Adrenal gland (tissue), 12 donors: ENCODE results near the gene MKKS. TPM values are rescaled to one million over a fixed set of nuclear protein-coding genes. Genes with fewer than 3 reads are reported as not detected.

Experiments used
- DNase-seq, 7 donors: peaks; one replicate each; pipeline ENCODE4 v3.0.0-alpha.2; 2019 to 2020
- H3K27ac ChIP-seq, 5 donors: fragments of 200-600 bp; sonication (generic) in 4 of 5; 1 replicate in 3 of 5; 2 replicates in 2 of 5; pipeline versions ENCODE4 v1.5.1 to v1.8.0; 2016 to 2020; ENCODE audit warnings: mild to moderate bottlenecking in 1 of 5
- H3K27me3 ChIP-seq: fragments of 200-600 bp; 2 replicates; pipeline ENCODE4 v1.8.0; 2021
- H3K36me3 ChIP-seq, 2 donors: fragments of 200-600 bp; replicated peaks in 1 of 2; 1 replicate in 1 of 2; 2 replicates in 1 of 2; pipeline versions ENCODE4 v1.5.1 to v1.8.0; 2018 to 2022
- H3K4me1 ChIP-seq, 2 donors: fragments of 200-600 bp; replicated peaks in 1 of 2; 1 replicate in 1 of 2; 2 replicates in 1 of 2; pipeline versions ENCODE4 v1.5.1 to v1.8.0; 2018 to 2021
- H3K4me3 ChIP-seq, 4 donors: fragments of 200-600 bp; sonication (generic) in 3 of 4; one replicate each; pipeline ENCODE4 v1.5.1; 2016 to 2018
- H3K9me3 ChIP-seq, 3 donors: fragments of 200-600 bp; sonication (generic) in 1 of 3; replicated peaks in 1 of 3; 1 replicate in 2 of 3; 2 replicates in 1 of 3; pipeline versions ENCODE4 v1.5.1 to v1.8.0; 2016 to 2021
- POLR2A ChIP-seq, 2 donors: fragments of 450-650 bp; IDR thresholded peaks; one replicate each; pipeline ENCODE4 v1.6.1; 2017; ENCODE audit warnings: antibody characterized with exemption in 2 of 2, mild to moderate bottlenecking in 2 of 2, moderate library complexity in 1 of 2
- WGBS, 4 donors: extraction: QIAGEN DNeasy Blood & Tissue Kit in 2 of 4; methylation state at CpG; one replicate each; pipeline versions ENCODE4 v1.1.5 to v1.1.7; 2013 to 2017; 5-methylcytosine and 5-hydroxymethylcytosine counted together
- intact Hi-C, 2 donors: fragments of 100-400 bp; cut with DNase I; formaldehyde crosslinking; loops; one replicate each; pipeline versions ENCODE4 v1.14.1 to v1.15.0; 2022 to 2023
- polyA plus RNA-seq, 3 donors: library from polyadenylated mRNA; stranded (reverse); fragments of 200-250 nt in 2 of 3; fragments of 350-450 nt in 1 of 3; fragmentation: Illumina TruSeq in 1 of 3; extraction: RNeasy Lipid Tissue Mini Kit (QIAGEN cat#74804) in 1 of 3; gene quantifications; one replicate each; pipeline ENCODE4 v1.2.3, GENCODE V29; 2013 to 2014
- total RNA-seq, 9 donors: library from RNA; depleted of rRNA in 4 of 9; stranded (reverse); fragments of >200 nt in 4 of 9; fragments of 120-200 nt in 1 of 9; fragmentation: NEBNext Ultra II Directional in 1 of 9; extraction: Animal tissue kit (Norgen Biotek cat#: 25700) in 1 of 9; gene quantifications; one replicate each; pipeline versions ENCODE4 v1.1.0 to v1.2.4, GENCODE V29; 2013 to 2023
- TF ChIP-seq, protein P1 (sequence below), 6 experiments: fragments of 450-650 bp in 4 of 6; fragments of 200-600 bp in 2 of 6; sonication (generic) in 1 of 6; IDR thresholded peaks; 1 replicate in 5 of 6; 2 replicates in 1 of 6; pipeline versions ENCODE4 v1.5.1 to v1.8.0; 2016 to 2021; ENCODE audit warnings: antibody characterized with exemption in 6 of 6, mild to moderate bottlenecking in 2 of 6, moderate library complexity in 1 of 6
- donor health status: healthy with polysubstance abuse.
- donor health status: Bipolar disorder and iron deficiency.
- donor health status: DM: yes; HTN: yes; CAD: no.
- donor health status: DM: no; HTN: no; CAD: no.
- donor health status: DM: no; HTN: no; CAD: no.
- donor health status: DM: yes; HTN: yes; CAD: no.

Gene MKKS
- total and polyA plus RNA-seq, 12 donors: 6.1 to 29.1 (median 15.6) TPM

DNA sequence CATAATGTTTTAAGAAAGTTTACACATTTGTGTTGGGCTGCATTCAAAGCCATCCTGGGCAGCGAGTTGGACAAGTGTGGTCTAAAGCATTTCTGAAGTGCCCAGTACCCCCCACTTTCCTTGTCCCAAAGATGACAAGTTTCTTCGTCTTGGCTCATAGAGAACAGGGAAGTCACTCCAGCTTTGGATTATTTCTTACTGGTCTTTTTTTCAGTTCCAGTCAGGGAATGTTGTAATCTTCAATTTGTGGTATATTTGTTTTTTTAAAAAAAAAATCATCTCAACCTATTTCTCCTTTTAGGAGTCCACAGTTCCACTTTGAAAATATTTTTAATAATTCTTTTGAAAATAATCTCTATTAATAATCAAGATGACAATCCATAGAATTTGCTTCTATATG is 35.0 kb upstream of the MKKS start:
- H3K36me3 ChIP-seq: no peaks in the 10 kb centered on the region
- H3K4me1 ChIP-seq: peaks cover 6 to 32% of the 10 kb centered on the region in 2 donors
- no peaks in the 10 kb centered on the region for H3K27me3 ChIP-seq
- no peak overlapping the region for H3K4me3 ChIP-seq
- TF ChIP-seq POLR2A (IDR thresholded peaks at IDR 0.05): no peak
- TF ChIP-seq, protein P1, sequence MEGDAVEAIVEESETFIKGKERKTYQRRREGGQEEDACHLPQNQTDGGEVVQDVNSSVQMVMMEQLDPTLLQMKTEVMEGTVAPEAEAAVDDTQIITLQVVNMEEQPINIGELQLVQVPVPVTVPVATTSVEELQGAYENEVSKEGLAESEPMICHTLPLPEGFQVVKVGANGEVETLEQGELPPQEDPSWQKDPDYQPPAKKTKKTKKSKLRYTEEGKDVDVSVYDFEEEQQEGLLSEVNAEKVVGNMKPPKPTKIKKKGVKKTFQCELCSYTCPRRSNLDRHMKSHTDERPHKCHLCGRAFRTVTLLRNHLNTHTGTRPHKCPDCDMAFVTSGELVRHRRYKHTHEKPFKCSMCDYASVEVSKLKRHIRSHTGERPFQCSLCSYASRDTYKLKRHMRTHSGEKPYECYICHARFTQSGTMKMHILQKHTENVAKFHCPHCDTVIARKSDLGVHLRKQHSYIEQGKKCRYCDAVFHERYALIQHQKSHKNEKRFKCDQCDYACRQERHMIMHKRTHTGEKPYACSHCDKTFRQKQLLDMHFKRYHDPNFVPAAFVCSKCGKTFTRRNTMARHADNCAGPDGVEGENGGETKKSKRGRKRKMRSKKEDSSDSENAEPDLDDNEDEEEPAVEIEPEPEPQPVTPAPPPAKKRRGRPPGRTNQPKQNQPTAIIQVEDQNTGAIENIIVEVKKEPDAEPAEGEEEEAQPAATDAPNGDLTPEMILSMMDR (IDR thresholded peaks at IDR 0.05): no peak
- no peak for DNase-seq
- H3K9me3 ChIP-seq: no peaks in the 10 kb centered on the region
- no peak overlapping the region for H3K27ac ChIP-seq
- WGBS, 4 donors: 63 to 80% (median 79%) methylated on average over 2 of the region's 2 CpGs
- intact Hi-C loops: no loop called here

GRCh38 chr20:10468340-10468845 is 34.4 kb upstream of the MKKS start:
- no peak for DNase-seq
- H3K27ac ChIP-seq: no peak overlapping the region
- H3K9me3 ChIP-seq: peaks cover 0 to 3% (median 0%) of the 10 kb centered on the region in 3 donors
- no peaks in the 10 kb centered on the region for H3K36me3 ChIP-seq
- 75 to 85% (median 80%) methylated on average over 2 of the region's 2 CpGs for WGBS, 4 donors
- peaks cover 6 to 29% of the 10 kb centered on the region in 2 donors for H3K4me1 ChIP-seq
- no peaks in the 10 kb centered on the region for H3K27me3 ChIP-seq
- intact Hi-C loops: no loop called here
- H3K4me3 ChIP-seq: no peak overlapping the region
- TF ChIP-seq, protein P1 (IDR thresholded peaks at IDR 0.05): no peak
- TF ChIP-seq POLR2A (IDR thresholded peaks at IDR 0.05): no peak

- no peak overlapping the region for H3K27ac ChIP-seq
- no peaks in the 10 kb centered on the region for H3K27me3 ChIP-seq
- H3K9me3 ChIP-seq: peaks cover 0 to 3% (median 0%) of the 10 kb centered on the region in 3 donors
- H3K36me3 ChIP-seq: no peaks in the 10 kb centered on the region
- WGBS, 4 donors: 44 to 67% (median 53%) methylated on average over 3 of the region's 3 CpGs
- DNase-seq: no peak
- intact Hi-C loops: no loop called here
- H3K4me1 ChIP-seq: peaks cover 6 to 23% of the 10 kb centered on the region in 2 donors
- TF ChIP-seq POLR2A (IDR thresholded peaks at IDR 0.05): no peak
- TF ChIP-seq, protein P1 (IDR thresholded peaks at IDR 0.05): no peak
- no peak overlapping the region for H3K4me3 ChIP-seq
These were observed 33.8 kb upstream of the MKKS start for GRCh38 chr20:10467681-10468339.

- Histone ChIP-seq H3K4me3 (no peak overlapping the region), H3K36me3 (no peaks in the 10 kb centered on the region), H3K4me1 (peaks cover 6 to 20% of the 10 kb centered on the region in 2 donors), H3K27me3 (no peaks in the 10 kb centered on the region), H3K9me3 (peaks cover 0 to 3% (median 0%) of the 10 kb centered on the region in 3 donors), H3K27ac (peak overlapping the region in 1 of 5 donors; percentile 11)
- 60 to 83% (median 75%) methylated on average over 3 of the region's 3 CpGs for WGBS, 4 donors
- DNase-seq: no peak
- TF ChIP-seq, protein P1 (IDR thresholded peaks at IDR 0.05): no peak
- no peak for TF ChIP-seq POLR2A (IDR thresholded peaks at IDR 0.05)
- intact Hi-C loops: no loop called here
These were observed 32.8 kb upstream of the MKKS start for GRCh38 chr20:10466855-10467254.
